ENCODE measurements around the gene SEC24D.

GRCh38 chr4:118756958-118757357 is 79.0 kb downstream of the SEC24D start:
- TF ChIP-seq TARDBP (IDR thresholded peaks at IDR 0.05), result no peak
- TF ChIP-seq NFRKB (IDR thresholded peaks at IDR 0.05), result no peak
- no peak for TF ChIP-seq PKNOX1 (IDR thresholded peaks at IDR 0.05)
- no peak for TF ChIP-seq SUZ12 (IDR thresholded peaks at IDR 0.05)
- TF ChIP-seq SP1 (IDR thresholded peaks at IDR 0.05), result no peak
- no peak for TF ChIP-seq BHLHE40 (IDR thresholded peaks at IDR 0.05; ENCODE audit: borderline replicate concordance)
